Measurements from ENCODE around the gene SMIM21.

SMIM21 gene

GRCh38 chr18:75462178-75462832 lies 34.8 kb upstream of the SMIM21 start:
- Histone ChIP-seq H3K4me1 (no peaks in the 10 kb centered on the region), H3K4me2 (no peak overlapping the region), H3K36me3 (no peaks in the 10 kb centered on the region), H3K9ac (no peak overlapping the region), H3K9me3 (replicated peaks in 1 of 11) (peaks cover 14 to 28% (median 25%) of the 10 kb centered on the region in 11 experiments), H3K4me3 (no peak overlapping the region), H3K27me3 (no peaks in the 10 kb centered on the region), H4K20me1 (no peaks in the 10 kb centered on the region), H3K27ac (no peak overlapping the region)
- TF ChIP-seq Cebpa-rat (IDR thresholded peaks at IDR 0.05): no peak

- no peak overlapping the region for H3K4me2 ChIP-seq
- H3K9me3 ChIP-seq (replicated peaks in 1 of 11): peaks cover 35 to 52% (median 47%) of the 10 kb centered on the region in 11 experiments
- no peaks in the 10 kb centered on the region for H3K4me1 ChIP-seq
- no peak overlapping the region for H3K27ac ChIP-seq
- TF ChIP-seq Cebpa-rat (IDR thresholded peaks at IDR 0.05): no peak
- no peaks in the 10 kb centered on the region for H3K36me3 ChIP-seq
- no peaks in the 10 kb centered on the region for H4K20me1 ChIP-seq
- H3K27me3 ChIP-seq: no peaks in the 10 kb centered on the region
- H3K4me3 ChIP-seq: no peak overlapping the region
- H3K9ac ChIP-seq: no peak overlapping the region
These were observed 28.7 kb upstream of the SMIM21 start for GRCh38 chr18:75456199-75456631.

- H3K4me3 ChIP-seq: no peak overlapping the region
- H3K9me3 ChIP-seq (replicated peaks in 1 of 11): peaks cover 35 to 52% (median 47%) of the 10 kb centered on the region in 11 experiments
- H3K27me3 ChIP-seq: no peaks in the 10 kb centered on the region
These were observed 28.0 kb upstream of the SMIM21 start for GRCh38 chr18:75455249-75456198.

DNA sequence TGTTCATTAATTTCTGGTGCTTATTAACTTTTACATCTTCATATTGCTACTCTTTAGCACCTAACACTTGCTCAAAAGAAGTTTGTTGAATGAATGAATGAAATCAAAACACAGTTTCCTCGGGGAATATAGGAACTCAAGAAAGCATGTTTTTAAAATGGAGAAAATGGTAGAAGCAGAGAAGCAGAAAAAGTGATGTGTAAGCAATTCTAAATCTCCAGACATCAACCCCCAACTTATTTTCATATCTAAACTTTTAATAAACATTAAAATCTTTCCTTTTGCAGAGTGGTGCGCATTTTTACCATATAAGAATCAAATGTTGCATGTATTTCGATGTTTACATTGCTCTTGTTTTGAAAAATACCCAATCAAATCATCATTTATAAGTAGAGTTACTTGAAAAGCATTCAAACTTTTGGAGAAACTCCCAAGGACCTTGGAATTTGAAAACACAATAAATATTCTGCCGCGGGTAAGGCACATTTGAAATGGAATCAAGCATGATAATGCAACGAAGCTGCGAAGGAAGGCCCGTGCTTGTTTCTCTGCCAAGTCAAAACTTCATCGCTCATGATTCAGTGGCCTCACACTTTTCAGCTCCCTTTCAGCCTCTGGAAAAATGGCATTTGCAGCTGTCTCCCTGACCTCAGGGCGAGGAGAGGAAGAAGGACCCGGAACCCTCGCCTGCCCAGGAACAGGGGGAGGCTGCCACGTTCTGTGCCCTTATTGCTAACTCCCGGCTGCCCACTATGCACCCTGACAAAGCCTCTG lies 26.7 kb upstream of the SMIM21 start:
- Histone ChIP-seq H3K27ac (no peak overlapping the region), H3K36me3 (no peaks in the 10 kb centered on the region), H3K4me1 (no peaks in the 10 kb centered on the region), H3K9me3 (replicated peaks in 1 of 11) (peaks cover 35 to 44% (median 39%) of the 10 kb centered on the region in 11 experiments), H3K4me3 (no peak overlapping the region), H3K27me3 (no peaks in the 10 kb centered on the region), H4K20me1 (no peaks in the 10 kb centered on the region), H3K4me2 (no peak overlapping the region), H3K9ac (no peak overlapping the region)
- TF ChIP-seq Cebpa-rat (IDR thresholded peaks at IDR 0.05): no peak

More at GRCh38 chr18:75455249-75456198, 28.0 kb upstream of the SMIM21 start:
- Histone ChIP-seq H3K9ac (no peak overlapping the region), H3K4me2 (no peak overlapping the region), H3K4me1 (no peaks in the 10 kb centered on the region), H3K36me3 (no peaks in the 10 kb centered on the region), H4K20me1 (no peaks in the 10 kb centered on the region), H3K27ac (no peak overlapping the region)
- no peak for TF ChIP-seq Cebpa-rat (IDR thresholded peaks at IDR 0.05)

DNA sequence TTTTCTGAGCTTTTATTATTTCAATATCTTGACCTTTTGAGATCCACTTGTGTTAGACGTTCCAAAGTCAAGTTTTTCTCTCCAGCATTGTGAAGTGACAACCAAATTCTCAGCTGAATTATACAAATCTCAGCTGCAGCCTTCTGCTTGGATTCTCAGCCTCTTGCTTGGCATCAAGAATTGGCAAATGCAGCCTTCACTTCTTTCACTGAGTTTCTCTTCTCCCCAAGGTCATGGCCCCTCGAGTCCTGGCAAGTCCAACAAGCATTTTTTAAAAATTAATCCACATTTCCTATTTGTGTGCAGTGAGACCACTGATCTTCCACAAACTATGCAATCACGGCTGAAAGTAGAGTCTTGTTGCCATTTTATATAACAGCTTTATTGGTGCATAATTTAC lies 23.4 kb upstream of the SMIM21 start:
- Histone ChIP-seq H3K36me3 (no peaks in the 10 kb centered on the region), H3K27me3 (no peaks in the 10 kb centered on the region), H3K4me3 (no peak overlapping the region), H3K4me2 (no peak overlapping the region), H3K9ac (no peak overlapping the region), H3K27ac (no peak overlapping the region), H4K20me1 (no peaks in the 10 kb centered on the region), H3K4me1 (no peaks in the 10 kb centered on the region), H3K9me3 (replicated peaks in 1 of 11) (peaks cover 9 to 26% (median 16%) of the 10 kb centered on the region in 11 experiments; a peak in 21 of 22 replicates)
- TF ChIP-seq Cebpa-rat (IDR thresholded peaks at IDR 0.05): no peak

DNA sequence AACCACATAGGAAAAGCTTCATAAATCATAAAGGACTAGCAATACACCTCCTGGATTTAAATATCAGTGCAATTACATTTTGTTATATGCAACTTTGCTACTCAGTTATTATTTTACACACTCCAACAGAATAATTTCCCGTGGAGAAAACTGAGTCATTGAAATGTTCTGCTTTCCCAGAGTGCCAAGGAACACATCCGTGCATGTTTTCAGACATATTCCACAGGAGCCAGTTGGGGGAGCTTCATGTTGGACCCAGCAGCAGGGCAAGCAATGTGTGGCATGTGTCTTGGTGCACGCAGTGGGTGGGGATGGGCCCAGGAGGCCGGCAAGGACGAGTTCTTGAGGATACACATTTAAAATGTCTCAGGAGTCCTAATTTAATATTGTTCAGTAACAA lies 14.4 kb upstream of the SMIM21 start:
- no peaks in the 10 kb centered on the region for H3K27me3 ChIP-seq
- no peak overlapping the region for H3K9ac ChIP-seq
- TF ChIP-seq Cebpa-rat (IDR thresholded peaks at IDR 0.05): no peak
- no peak overlapping the region for H3K4me3 ChIP-seq
- H3K36me3 ChIP-seq: no peaks in the 10 kb centered on the region
- H3K9me3 ChIP-seq (replicated peaks in 1 of 11): no peaks in the 10 kb centered on the region
- H3K4me1 ChIP-seq: peaks cover 6 to 23% (median 12%) of the 10 kb centered on the region in 10 experiments; a peak in 16 of 20 replicates
- no peak overlapping the region for H3K4me2 ChIP-seq
- no peaks in the 10 kb centered on the region for H4K20me1 ChIP-seq
- no peak overlapping the region for H3K27ac ChIP-seq

DNA sequence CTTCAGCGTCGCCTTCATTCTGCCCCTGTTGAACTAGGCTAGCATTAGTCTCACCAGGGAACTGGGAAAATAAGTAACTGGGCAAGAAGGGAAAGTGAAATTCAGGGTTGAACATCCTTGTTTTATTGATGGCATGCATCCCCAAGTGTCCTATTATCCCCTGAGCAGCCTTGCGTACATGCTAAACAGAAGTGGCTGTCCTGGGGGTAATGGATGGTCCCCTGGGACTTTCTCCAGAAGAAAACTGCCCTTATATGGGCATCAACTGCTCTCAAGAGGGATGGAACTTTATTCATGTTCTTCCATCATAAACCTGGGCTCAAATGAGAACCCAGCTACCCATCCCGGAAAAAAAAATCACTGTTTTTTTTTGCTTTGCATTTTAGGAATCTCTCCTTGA lies 11.8 kb upstream of the SMIM21 start:
- Histone ChIP-seq H3K9ac (no peak overlapping the region), H3K4me1 (peaks cover 6 to 10% (median 7%) of the 10 kb centered on the region in 10 experiments; a peak in 15 of 20 replicates), H3K36me3 (no peaks in the 10 kb centered on the region), H3K9me3 (replicated peaks in 1 of 11) (no peaks in the 10 kb centered on the region), H4K20me1 (no peaks in the 10 kb centered on the region), H3K27ac (no peak overlapping the region), H3K4me2 (no peak overlapping the region), H3K27me3 (no peaks in the 10 kb centered on the region), H3K4me3 (no peak overlapping the region)
- TF ChIP-seq Cebpa-rat (IDR thresholded peaks at IDR 0.05): no peak

GRCh38 chr18:75438891-75439290 lies 11.4 kb upstream of the SMIM21 start:
- Histone ChIP-seq H3K9ac (no peak overlapping the region), H3K4me2 (no peak overlapping the region), H3K36me3 (no peaks in the 10 kb centered on the region), H4K20me1 (no peaks in the 10 kb centered on the region), H3K27ac (no peak overlapping the region), H3K4me3 (no peak overlapping the region), H3K4me1 (peaks cover 4 to 6% (median 5%) of the 10 kb centered on the region in 10 experiments; a peak in 15 of 20 replicates), H3K27me3 (no peaks in the 10 kb centered on the region), H3K9me3 (replicated peaks in 1 of 11) (no peaks in the 10 kb centered on the region)
- no peak for TF ChIP-seq Cebpa-rat (IDR thresholded peaks at IDR 0.05)

DNA sequence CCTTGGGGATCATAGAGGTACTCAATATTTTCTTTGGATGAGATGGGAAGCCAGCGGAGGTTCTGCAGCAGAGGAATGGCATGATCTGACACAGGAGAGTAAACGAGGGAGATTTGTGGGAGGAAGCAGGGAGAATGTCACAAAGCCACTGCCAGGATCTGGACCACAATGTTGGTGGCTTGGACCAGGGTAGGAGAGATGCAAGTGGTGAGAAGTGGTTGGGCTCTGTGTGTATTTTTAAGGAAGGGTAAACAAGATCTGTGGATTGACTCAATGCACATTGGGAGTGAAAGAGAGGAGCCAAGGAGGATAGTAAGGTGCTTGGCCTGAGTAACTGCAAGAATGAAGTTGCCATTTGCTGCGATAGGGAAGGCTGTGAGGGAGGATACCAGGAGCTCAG lies 10.5 kb upstream of the SMIM21 start:
- H3K27me3 ChIP-seq: no peaks in the 10 kb centered on the region
- H3K9ac ChIP-seq: no peak overlapping the region
- H3K36me3 ChIP-seq: no peaks in the 10 kb centered on the region
- no peaks in the 10 kb centered on the region for H3K9me3 ChIP-seq (replicated peaks in 1 of 11)
- H4K20me1 ChIP-seq: no peaks in the 10 kb centered on the region
- H3K27ac ChIP-seq: no peak overlapping the region
- no peak overlapping the region for H3K4me3 ChIP-seq
- no peak overlapping the region for H3K4me2 ChIP-seq
- no peaks in the 10 kb centered on the region for H3K4me1 ChIP-seq
- TF ChIP-seq Cebpa-rat (IDR thresholded peaks at IDR 0.05): no peak

Data from BLaER1 treated with 17β-estradiol and CSF1 and Interleukin-3, amounts not matched to agents 10 nM and 100 nM (cell line).